Measurements from ENCODE around the gene CYP39A1.

CYP39A1 gene

DNA sequence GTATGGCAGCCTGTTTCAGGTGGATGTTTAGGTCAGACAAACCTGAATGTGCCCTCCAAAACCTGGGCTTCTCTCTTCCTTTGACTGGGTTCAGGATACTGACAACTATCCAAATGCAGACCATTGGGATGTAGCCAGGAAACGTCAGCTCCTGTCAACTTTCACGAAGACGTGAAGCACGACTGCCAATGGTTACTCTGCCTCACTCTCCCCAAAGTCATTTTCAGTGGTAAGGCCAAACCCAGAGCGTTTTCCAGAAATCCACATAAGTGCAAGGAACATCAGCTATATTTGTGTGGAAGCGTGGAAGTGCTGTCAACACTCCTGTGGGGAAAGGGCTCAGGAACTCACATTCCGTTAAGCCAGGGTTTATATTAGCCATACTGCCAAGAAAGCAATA lies 141.3 kb downstream of the CYP39A1 start:
- DNase-seq (ENCODE audit: low read depth in 2 of 2) = no peak

DNA sequence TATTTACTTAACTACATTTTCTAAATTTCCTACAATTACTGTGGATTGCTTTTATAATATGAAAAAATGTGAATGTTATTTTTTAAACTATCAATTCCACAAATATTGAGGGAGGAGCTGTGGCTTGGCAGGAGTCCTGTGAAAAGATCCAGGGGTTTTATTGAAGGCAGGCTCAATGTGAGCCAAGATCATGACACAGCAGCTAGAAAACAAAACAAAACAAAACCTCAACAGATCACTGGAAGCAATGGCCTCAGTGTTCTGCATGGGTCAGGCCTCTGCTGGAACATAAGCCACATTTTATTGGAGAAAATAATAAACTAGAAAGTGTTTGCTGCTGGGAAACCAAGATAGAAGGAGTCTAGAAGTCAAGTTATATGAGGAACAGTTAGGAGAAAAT lies 142.0 kb downstream of the CYP39A1 start:
- no peak for DNase-seq (ENCODE audit: low read depth in 2 of 2)

DNA sequence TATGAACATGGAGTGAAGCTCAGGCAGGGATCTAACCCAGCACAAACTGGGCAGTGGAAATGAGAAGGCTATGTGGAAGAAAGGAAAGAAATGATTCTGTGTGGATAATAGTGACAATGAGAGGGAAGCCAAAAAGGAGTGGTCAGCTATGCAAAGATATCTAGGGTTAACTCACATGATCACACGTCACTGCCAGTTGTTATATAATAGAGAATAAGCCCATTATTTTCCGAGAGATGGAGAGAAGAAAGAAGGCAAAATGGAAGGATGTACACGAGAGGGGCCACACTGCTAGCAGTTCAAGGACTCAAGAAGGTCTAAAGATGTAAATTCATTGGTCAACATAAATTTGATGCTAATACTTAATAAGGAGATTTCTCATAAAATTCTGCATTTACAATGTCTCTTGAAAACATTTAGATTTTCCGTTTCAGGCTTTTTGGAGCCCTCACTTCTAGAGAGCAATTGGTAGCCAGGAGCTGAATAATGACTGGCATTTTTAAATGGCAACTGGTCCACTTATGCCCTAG lies 142.6 kb downstream of the CYP39A1 start:
- no peak for DNase-seq (ENCODE audit: low read depth in 2 of 2)

DNA sequence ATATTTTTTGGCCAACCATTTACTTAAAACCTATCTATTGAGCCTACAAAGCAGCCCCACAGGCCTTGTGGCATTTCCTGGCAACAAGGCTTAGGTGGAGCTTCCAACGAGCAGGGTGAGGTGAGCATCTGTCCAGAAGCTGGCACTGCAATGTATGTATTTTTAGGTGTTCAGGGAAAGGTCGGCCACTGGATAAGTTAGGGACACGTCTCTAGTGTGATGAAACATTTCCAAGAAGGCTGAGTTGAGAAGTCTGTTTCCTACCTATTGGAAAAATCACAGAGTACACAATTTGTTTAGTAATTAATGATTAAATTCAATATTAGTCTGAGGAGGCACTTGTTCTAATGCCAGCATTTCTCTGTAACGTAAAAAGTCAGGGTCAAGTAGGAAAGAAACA lies 143.6 kb downstream of the CYP39A1 start:
- no peak for DNase-seq (ENCODE audit: low read depth in 2 of 2)

DNA sequence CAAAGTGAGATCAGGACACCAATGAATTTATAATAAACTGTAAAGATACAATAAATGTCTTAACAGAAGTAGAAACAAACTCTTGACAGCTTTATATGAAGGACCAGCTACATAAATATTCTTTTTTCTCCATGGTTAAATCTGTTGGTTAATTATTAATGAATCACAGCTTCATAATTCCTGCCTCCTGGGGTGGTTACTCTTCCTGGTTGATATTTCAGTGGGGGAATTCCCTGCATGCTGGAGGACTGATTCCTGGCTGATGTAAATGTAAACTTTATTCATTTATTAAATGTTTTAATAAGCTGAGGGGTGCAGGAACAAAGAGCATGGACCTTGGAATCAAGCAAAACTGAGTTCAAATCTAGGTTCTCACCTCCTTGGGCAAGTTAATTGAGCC lies 145.2 kb downstream of the CYP39A1 start:
- DNase-seq (ENCODE audit: low read depth in 2 of 2) = no peak

DNA sequence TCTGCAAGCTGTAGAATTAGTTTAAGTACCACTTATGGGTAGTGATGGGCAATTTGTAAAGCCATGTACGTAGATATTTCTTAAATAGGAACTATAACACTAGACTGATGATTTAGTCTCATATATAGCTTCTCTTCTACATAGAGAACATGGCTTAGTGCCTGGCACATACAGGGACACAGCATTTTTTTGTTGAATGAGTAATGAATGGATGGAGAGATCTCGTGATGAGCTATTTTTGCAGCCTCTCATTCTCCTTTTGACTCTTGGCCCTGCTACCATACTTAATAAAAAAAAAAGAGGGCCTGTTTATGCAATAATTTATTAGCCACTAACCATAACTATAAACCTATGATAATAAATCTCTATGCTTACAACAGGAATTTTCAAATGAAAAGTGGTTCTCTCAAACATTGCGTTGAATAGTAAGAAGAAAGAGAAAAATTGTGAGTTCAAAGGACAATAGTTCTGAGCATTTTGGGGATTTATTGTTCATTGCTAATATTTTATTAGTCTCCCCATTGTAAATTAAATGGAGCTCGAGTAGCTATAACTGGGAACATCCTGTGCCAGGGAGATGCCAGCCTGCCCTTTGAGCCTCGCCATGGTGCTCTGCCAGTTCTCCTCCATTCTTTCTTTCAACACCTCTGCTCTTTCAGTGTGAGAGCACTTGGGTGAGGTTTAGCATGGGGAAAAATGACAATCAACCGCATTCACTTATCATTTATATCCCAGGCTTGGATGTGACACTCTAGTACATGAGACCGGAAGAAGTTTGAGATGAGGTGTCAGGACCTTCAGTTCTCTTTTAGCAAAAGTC lies 146.7 kb downstream of the CYP39A1 start:
- DNase-seq (ENCODE audit: low read depth in 2 of 2) = no peak

DNA sequence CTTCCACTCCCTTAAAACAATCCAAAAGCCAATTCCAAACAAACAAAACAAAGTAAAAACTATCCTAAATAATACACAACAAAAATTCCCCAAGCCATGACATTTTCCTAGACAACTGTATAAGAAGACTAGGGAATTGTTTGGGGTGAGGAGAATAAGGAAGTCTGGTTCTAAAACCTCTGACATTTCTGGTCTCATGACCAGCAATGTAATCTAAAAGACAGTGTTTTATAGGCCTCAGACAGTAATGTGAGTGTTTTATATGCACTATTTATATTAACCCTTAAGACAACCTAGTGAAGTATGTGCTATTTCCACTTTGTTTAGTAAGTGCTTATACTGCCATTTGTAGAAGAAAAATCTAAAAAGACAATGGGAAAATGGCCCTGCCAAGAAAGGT lies 148.4 kb downstream of the CYP39A1 start:
- DNase-seq (ENCODE audit: low read depth in 2 of 2) = no peak

DNA sequence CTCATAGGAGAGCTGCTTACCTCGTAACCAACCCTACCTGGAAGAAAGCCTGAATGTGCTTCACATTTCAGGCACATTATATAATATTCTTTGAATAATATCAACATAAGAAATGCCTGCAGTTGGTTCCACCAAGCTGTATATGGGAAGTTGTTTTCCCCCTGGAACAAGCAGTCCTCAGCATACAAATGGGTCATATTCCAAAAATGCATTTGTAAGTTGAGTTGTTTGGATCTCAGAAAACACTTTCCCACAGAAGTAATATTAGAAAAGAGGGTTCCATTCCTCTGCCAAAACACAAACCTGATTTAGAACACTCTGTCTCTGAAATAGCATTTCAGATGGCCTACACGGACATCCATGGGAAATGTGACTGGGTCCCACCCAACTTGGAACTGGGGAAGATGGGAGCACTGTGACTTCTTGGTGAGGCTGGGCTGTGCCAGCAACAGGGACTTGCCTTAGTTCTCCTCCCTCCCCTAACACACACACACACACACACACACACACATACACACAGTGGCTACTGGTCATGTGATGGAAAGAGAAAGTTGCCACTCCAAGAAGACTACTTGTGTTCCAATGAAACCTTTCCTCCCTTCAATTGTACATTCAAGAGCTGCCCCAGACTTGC lies 150.0 kb downstream of the CYP39A1 start:
- DNase-seq (ENCODE audit: low read depth in 2 of 2) = no peak

DNA sequence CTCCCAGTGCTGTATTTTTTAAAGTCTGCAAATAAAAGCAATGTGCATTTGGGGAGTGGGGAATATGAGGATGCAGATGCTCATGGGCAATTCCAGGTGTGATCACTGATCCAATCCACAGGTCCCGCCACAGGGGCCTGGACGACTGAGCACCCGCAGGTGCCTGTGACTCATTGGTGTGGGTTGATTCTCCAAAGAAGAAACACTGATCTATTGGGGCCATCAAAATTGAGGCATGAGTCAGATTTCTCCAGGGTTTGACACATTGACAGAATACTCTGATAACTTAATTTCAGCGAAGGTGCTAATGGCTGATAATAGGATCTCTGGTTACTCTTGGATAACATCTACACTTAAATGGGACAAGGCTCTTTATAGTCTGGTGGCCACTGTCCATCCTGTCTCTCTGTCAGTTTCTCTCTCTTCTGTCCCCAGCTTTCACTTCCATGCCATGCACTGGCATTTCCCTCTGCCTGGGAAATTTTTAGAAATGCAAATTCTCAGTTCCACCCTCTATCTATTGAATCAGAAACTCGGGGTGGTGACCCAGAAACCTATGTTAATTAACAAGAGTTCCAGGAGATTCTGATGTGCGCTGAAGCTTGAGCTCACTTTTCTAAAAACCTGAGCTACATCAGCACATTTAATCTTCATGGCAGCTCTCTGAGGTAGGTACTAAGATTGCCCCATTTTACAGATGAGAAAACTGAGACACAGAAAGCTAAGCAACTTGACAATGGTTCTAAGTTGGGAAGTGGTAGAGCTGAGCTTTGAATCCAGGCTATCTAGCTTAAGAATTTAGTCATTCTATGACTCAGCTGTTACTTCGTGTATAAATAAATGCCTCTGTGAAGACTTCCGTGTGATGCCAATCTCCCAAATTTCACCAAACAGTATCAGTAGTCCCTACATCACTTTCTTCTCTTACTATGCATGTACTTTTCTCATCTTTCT lies 151.2 kb downstream of the CYP39A1 start:
- no peak for DNase-seq (ENCODE audit: low read depth in 2 of 2)

DNA sequence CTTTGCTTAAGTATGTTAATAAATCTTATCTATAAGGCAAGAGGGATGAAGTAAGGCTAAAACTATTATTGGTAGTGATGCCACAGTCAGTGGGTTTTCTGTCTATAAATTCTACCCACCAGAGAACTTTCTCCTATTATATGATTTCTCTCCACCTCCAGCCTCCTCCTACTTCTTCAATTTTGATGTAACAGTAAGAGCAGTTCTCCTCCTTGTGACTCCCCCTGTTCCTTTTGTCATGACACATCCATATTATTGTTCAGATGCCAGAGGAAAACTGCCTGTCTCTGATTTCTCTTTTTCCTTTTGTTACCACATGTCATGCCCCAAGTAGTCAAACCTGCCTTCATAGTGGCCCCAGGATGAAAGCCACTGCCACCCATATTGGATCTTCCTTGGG lies 152.2 kb downstream of the CYP39A1 start:
- no peak for DNase-seq (ENCODE audit: low read depth in 2 of 2)

Data from stimulated activated CD8-positive, alpha-beta memory T cell treated with anti-CD3 and anti-CD28 coated beads, Interleukin-2, amount 100 ng/mL, for 1 hour (primary cell).